Glutamatergic neuron (in vitro differentiated cells): ENCODE results near the gene PFN3. TPM values are rescaled to one million over a fixed set of nuclear protein-coding genes. Genes with fewer than 3 reads are reported as not detected.
A peak's percentile ranks its signal among the peaks of the same experiment; 100 is the strongest.

ENCODE experiments used
- DNase-seq: peaks from one replicate; pipeline ENCODE4 v3.0.0; 2022
- H3K27ac Mint-ChIP-seq: one replicate; pipeline ENCODE4 v1.8.0; 2020; ENCODE audit warnings: mild to moderate bottlenecking, mixed read lengths, inconsistent platforms; ENCODE audit not compliant: unreplicated experiment
- H3K27me3 Mint-ChIP-seq: one replicate; pipeline ENCODE4 v1.8.0; 2020; ENCODE audit warnings: mild to moderate bottlenecking, moderate library complexity, mixed read lengths, inconsistent platforms; ENCODE audit not compliant: unreplicated experiment
- H3K36me3 Mint-ChIP-seq: one replicate; pipeline ENCODE4 v1.8.0; 2020; ENCODE audit warnings: mild to moderate bottlenecking, mixed read lengths, inconsistent platforms; ENCODE audit not compliant: unreplicated experiment
- H3K4me1 Mint-ChIP-seq: one replicate; pipeline ENCODE4 v1.8.0; 2020; ENCODE audit warnings: mild to moderate bottlenecking, low read depth, mixed read lengths, inconsistent platforms; ENCODE audit not compliant: unreplicated experiment
- H3K4me3 Mint-ChIP-seq: one replicate; pipeline ENCODE4 v1.8.0; 2020; ENCODE audit warnings: mild to moderate bottlenecking, mixed read lengths, inconsistent platforms; ENCODE audit not compliant: unreplicated experiment
- H3K9me3 Mint-ChIP-seq: one replicate; pipeline ENCODE4 v1.8.0; 2020; ENCODE audit warnings: mild to moderate bottlenecking, moderate library complexity, mixed read lengths, inconsistent platforms; ENCODE audit not compliant: unreplicated experiment
- total RNA-seq: library from RNA; stranded (reverse); fragmentation: NEBNext Ultra II Directional; extraction: Animal tissue kit (Norgen Biotek cat#: 25700); gene quantifications from one replicate; pipeline ENCODE4 v1.2.1, GENCODE V29; 2021; ENCODE audit not compliant: unreplicated experiment
- TF ChIP-seq, protein P1 (sequence below): fragments of 200-600 bp; sonication (generic); IDR thresholded peaks from one replicate; pipeline ENCODE4 v1.5.0; 2021; ENCODE audit not compliant: partially characterized antibody, unreplicated experiment

The PFN3 gene
- total RNA-seq, 1 donor from 2014 or later = not detected

GRCh38 chr5:177430140-177430951, 29.9 kb upstream of the PFN3 start:
- H3K36me3 Mint-ChIP-seq = no peaks in the 10 kb centered on the region
- H3K27ac Mint-ChIP-seq = peak overlapping the region; percentile 14
- peaks cover 7% of the 10 kb centered on the region for H3K4me1 Mint-ChIP-seq
- peak overlapping the region; percentile 11 for H3K4me3 Mint-ChIP-seq
- TF ChIP-seq, protein P1, sequence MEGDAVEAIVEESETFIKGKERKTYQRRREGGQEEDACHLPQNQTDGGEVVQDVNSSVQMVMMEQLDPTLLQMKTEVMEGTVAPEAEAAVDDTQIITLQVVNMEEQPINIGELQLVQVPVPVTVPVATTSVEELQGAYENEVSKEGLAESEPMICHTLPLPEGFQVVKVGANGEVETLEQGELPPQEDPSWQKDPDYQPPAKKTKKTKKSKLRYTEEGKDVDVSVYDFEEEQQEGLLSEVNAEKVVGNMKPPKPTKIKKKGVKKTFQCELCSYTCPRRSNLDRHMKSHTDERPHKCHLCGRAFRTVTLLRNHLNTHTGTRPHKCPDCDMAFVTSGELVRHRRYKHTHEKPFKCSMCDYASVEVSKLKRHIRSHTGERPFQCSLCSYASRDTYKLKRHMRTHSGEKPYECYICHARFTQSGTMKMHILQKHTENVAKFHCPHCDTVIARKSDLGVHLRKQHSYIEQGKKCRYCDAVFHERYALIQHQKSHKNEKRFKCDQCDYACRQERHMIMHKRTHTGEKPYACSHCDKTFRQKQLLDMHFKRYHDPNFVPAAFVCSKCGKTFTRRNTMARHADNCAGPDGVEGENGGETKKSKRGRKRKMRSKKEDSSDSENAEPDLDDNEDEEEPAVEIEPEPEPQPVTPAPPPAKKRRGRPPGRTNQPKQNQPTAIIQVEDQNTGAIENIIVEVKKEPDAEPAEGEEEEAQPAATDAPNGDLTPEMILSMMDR = no peak
- DNase-seq = no peak
- peaks cover 10% of the 10 kb centered on the region for H3K27me3 Mint-ChIP-seq
- H3K9me3 Mint-ChIP-seq = peaks cover 5% of the 10 kb centered on the region

DNA sequence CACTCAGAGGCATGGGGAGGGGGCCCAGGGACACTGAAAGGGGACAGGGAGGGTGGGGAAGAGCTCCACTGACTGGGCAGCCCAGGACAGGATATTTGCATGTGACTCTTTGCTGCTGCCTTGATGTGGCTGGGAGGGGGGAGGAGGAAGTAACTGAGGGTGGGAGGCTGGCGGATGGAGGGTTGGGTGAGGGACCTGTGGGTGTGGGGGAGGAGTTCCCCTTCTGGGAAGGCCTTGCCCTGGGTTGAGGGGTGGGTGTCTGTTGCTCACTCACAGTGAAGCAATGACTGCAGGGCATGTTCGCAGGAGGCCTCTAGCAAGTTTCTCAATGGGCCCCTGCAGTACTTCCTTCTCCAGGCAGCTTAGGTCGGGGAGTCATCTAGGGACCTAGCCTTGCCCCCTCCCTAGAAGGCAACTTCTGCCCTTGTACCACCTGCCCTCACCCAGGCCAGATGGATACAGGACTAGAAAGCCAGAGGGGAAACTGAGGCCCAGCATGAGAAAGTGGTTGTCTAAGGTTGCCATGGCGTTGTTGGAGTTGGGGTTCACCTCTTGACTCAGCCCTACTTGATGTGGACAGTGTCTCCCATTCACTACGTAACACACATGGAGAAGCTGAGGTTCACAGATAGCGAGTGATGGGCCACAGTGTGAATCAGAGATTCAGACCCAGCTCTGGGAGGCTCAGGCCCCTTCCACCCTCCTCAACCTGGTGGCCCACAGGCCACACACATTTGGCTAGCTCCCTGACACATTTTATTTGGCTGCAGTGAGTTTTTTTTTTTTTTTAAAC, 29.0 kb upstream of the PFN3 start:
- Mint-ChIP-seq H3K9me3 (peaks cover 6% of the 10 kb centered on the region), H3K4me3 (peak overlapping the region; percentile 11), H3K27ac (no peak overlapping the region), H3K27me3 (peaks cover 10% of the 10 kb centered on the region), H3K4me1 (peaks cover 10% of the 10 kb centered on the region), H3K36me3 (no peaks in the 10 kb centered on the region)
- TF ChIP-seq, protein P1 = no peak
- DNase-seq = no peak

GRCh38 chr5:177428574-177429217, 28.2 kb upstream of the PFN3 start:
- H3K4me1 Mint-ChIP-seq = peaks cover 10% of the 10 kb centered on the region
- H3K9me3 Mint-ChIP-seq = peaks cover 6% of the 10 kb centered on the region
- peak overlapping the region; percentile 30 for H3K4me3 Mint-ChIP-seq
- H3K27me3 Mint-ChIP-seq = peaks cover 10% of the 10 kb centered on the region
- H3K36me3 Mint-ChIP-seq = no peaks in the 10 kb centered on the region
- H3K27ac Mint-ChIP-seq = no peak overlapping the region
- no peak for DNase-seq
- TF ChIP-seq, protein P1 = no peak

GRCh38 chr5:177427919-177428573, 27.6 kb upstream of the PFN3 start:
- DNase-seq = no peak
- Mint-ChIP-seq H3K9me3 (peaks cover 6% of the 10 kb centered on the region), H3K27me3 (peaks cover 10% of the 10 kb centered on the region), H3K4me1 (peaks cover 10% of the 10 kb centered on the region), H3K4me3 (peak overlapping the region; percentile 87), H3K36me3 (no peaks in the 10 kb centered on the region), H3K27ac (no peak overlapping the region)
- TF ChIP-seq, protein P1 = no peak
